Measurements from ENCODE around the gene PDE3A.

DNA sequence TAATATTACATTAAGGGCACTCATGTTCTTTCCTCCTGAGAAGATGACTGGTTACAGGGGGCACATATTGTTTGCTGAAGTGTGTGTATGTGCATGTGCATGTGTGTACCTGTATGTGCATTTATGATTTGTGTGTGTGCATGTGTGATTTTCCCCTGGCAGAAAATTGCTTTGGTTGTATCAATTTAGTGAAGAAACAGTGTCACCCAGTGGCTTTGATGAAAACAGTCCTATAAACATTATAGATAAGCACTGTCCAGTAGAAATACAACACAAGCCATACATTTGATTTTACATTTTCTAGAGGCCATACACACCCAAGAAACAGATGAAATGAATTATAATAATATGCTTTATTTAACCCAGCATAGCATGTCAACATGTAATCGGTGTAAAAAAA is 8.6 kb downstream of the PDE3A start:
- TF ChIP-seq, protein P1, sequence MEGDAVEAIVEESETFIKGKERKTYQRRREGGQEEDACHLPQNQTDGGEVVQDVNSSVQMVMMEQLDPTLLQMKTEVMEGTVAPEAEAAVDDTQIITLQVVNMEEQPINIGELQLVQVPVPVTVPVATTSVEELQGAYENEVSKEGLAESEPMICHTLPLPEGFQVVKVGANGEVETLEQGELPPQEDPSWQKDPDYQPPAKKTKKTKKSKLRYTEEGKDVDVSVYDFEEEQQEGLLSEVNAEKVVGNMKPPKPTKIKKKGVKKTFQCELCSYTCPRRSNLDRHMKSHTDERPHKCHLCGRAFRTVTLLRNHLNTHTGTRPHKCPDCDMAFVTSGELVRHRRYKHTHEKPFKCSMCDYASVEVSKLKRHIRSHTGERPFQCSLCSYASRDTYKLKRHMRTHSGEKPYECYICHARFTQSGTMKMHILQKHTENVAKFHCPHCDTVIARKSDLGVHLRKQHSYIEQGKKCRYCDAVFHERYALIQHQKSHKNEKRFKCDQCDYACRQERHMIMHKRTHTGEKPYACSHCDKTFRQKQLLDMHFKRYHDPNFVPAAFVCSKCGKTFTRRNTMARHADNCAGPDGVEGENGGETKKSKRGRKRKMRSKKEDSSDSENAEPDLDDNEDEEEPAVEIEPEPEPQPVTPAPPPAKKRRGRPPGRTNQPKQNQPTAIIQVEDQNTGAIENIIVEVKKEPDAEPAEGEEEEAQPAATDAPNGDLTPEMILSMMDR (IDR thresholded peaks at IDR 0.05), result no peak
- TF ChIP-seq, protein P2, sequence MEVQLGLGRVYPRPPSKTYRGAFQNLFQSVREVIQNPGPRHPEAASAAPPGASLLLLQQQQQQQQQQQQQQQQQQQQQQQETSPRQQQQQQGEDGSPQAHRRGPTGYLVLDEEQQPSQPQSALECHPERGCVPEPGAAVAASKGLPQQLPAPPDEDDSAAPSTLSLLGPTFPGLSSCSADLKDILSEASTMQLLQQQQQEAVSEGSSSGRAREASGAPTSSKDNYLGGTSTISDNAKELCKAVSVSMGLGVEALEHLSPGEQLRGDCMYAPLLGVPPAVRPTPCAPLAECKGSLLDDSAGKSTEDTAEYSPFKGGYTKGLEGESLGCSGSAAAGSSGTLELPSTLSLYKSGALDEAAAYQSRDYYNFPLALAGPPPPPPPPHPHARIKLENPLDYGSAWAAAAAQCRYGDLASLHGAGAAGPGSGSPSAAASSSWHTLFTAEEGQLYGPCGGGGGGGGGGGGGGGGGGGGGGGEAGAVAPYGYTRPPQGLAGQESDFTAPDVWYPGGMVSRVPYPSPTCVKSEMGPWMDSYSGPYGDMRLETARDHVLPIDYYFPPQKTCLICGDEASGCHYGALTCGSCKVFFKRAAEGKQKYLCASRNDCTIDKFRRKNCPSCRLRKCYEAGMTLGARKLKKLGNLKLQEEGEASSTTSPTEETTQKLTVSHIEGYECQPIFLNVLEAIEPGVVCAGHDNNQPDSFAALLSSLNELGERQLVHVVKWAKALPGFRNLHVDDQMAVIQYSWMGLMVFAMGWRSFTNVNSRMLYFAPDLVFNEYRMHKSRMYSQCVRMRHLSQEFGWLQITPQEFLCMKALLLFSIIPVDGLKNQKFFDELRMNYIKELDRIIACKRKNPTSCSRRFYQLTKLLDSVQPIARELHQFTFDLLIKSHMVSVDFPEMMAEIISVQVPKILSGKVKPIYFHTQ (CRISPR knock-in tag; IDR thresholded peaks at IDR 0.05), result no peak
